Calu3 (cell line): ENCODE measurements around the gene SLC36A3. TPM values are rescaled to one million over a fixed set of nuclear protein-coding genes. Genes with fewer than 3 reads are reported as not detected.

Experiments used
- BruUV-seq: library from RNA; stranded (reverse); fragments of 400-500 nt; replicated peaks from 2 replicates; lab custom pipeline; 2021; lab: Mats Ljungman, UMichigan
- CTCF ChIA-PET: fragments of 300-600 bp; sonication (Branson Sonifier 250); formaldehyde crosslinking; loops from one replicate; lab custom pipeline; 2022; ENCODE audit warnings: antibody characterized with exemption; lab: Charles Lee
- DNase-seq: peaks from one replicate; pipeline ENCODE4 v3.0.0; 2022
- H3K27ac Mint-ChIP-seq: one replicate; pipeline ENCODE4 v1.8.0; 2022; ENCODE audit warnings: mixed read lengths; ENCODE audit not compliant: unreplicated experiment
- H3K27me3 Mint-ChIP-seq: one replicate; pipeline ENCODE4 v1.8.0; 2022; ENCODE audit warnings: mixed read lengths; ENCODE audit not compliant: unreplicated experiment
- H3K36me3 Mint-ChIP-seq: one replicate; pipeline ENCODE4 v1.8.0; 2022; ENCODE audit warnings: mild to moderate bottlenecking, moderate library complexity, mixed read lengths; ENCODE audit not compliant: insufficient read depth, unreplicated experiment
- H3K4me1 Mint-ChIP-seq: one replicate; pipeline ENCODE4 v1.8.0; 2022; ENCODE audit warnings: mild to moderate bottlenecking, low read depth, mixed read lengths; ENCODE audit not compliant: unreplicated experiment
- H3K4me3 Mint-ChIP-seq: one replicate; pipeline ENCODE4 v1.8.0; 2022; ENCODE audit warnings: mild to moderate bottlenecking, low read depth, moderate library complexity, mixed read lengths; ENCODE audit not compliant: unreplicated experiment
- H3K9me3 Mint-ChIP-seq: one replicate; pipeline ENCODE4 v1.8.0; 2022; ENCODE audit warnings: low read depth, mixed read lengths; ENCODE audit not compliant: unreplicated experiment
- CTCF ChIP-seq: fragments of 200-600 bp; IDR thresholded peaks from one replicate; pipeline ENCODE4 v1.8.0; 2022; ENCODE audit warnings: antibody characterized with exemption; ENCODE audit not compliant: unreplicated experiment
- intact Hi-C: fragments of 100-400 bp; cut with micrococcal nuclease; formaldehyde crosslinking; loops from one replicate; pipeline ENCODE4 v1.10.0; 2022; ENCODE audit not compliant: unreplicated experiment
- total RNA-seq: library from RNA; stranded (reverse); gene quantifications from 2 replicates; pipeline ENCODE4 v1.2.3, GENCODE V29; 2022

SLC36A3 gene
- total RNA-seq, 1 experiment from 2014 or later: not detected

- no peaks in the 10 kb centered on the region for H3K9me3 Mint-ChIP-seq
- TF ChIP-seq CTCF: no peak
- intact Hi-C loops: no loop called here
- no peak overlapping the region for H3K4me3 Mint-ChIP-seq
- H3K27ac Mint-ChIP-seq: no peak overlapping the region
- peaks cover 52% of the 10 kb centered on the region for H3K27me3 Mint-ChIP-seq
- no peak for DNase-seq
- CTCF ChIA-PET: no interaction called here
- H3K36me3 Mint-ChIP-seq: peaks cover 1% of the 10 kb centered on the region
- no peaks in the 10 kb centered on the region for H3K4me1 Mint-ChIP-seq
- no TSS peak for BruUV-seq
These were observed 74.6 kb downstream of the SLC36A3 start for GRCh38 chr5:151228986-151229385.

DNA sequence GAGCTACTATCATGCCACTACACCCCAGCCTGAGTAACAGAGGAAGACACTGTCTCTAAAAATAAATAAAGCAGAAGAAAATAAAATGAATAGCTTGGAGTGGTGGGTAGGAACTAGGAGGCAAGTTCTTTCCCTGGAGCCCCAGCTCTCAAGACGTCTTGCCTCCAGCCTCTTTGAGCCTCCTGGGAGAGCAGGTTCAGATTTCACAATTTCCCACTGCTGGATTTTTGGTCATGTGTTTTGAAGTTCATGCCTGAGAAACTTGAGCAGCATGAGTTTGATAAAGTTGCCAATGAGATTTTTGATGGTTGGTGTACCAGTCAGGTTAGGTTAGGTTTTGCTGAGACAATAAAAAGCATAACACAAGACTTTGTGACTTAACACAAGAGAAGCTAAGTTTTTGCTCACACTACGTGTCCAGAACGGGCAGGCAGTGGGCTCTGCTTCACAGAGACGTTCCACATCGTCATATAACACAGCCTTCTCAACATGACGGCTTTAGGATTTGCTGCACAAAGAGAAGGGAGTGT is 75.6 kb downstream of the SLC36A3 start:
- Mint-ChIP-seq H3K4me3 (no peak overlapping the region), H3K4me1 (no peaks in the 10 kb centered on the region), H3K27ac (no peak overlapping the region), H3K27me3 (peaks cover 42% of the 10 kb centered on the region), H3K36me3 (peaks cover 7% of the 10 kb centered on the region), H3K9me3 (no peaks in the 10 kb centered on the region)
- intact Hi-C loops: no loop called here
- CTCF ChIA-PET: no interaction called here
- DNase-seq: no peak
- BruUV-seq: no TSS peak
- no peak for TF ChIP-seq CTCF

Other genes starting within 250 kb of the SLC36A3 start
- gene TNIP1, start 222.7 kb downstream of the SLC36A3 start, total RNA-seq: 321 and 339 TPM in 2 replicates
- 12.5 and 16.4 TPM in 2 replicates for gene ANXA6, start 146.0 kb downstream of the SLC36A3 start, total RNA-seq
- gene CCDC69, start 79.7 kb downstream of the SLC36A3 start, total RNA-seq: 0.69 and 1.0 TPM in 2 replicates
- 21.1 and 22.4 TPM in 2 replicates for gene GM2A, start 50.6 kb downstream of the SLC36A3 start, total RNA-seq
- not detected in 2 replicates for gene SLC36A2, start 43.8 kb upstream of the SLC36A3 start, total RNA-seq
- 11.4 and 12.3 TPM in 2 replicates for gene SLC36A1, start 143.8 kb upstream of the SLC36A3 start, total RNA-seq